Measurements from ENCODE around the gene METTL14. TPM values are rescaled to one million over a fixed set of nuclear protein-coding genes. Genes with fewer than 3 reads are reported as not detected.

The METTL14 gene
- polyA plus RNA-seq, 3 donors = 6.6 to 19.2 (median 8.2) TPM

GRCh38 chr4:118680808-118681207 is 4.4 kb upstream of the METTL14 start:
- Histone ChIP-seq H3K4me2 (replicated peaks; ENCODE audit: extremely low read depth, low read length, poor library complexity, severe bottlenecking) (no peak overlapping the region), H3K36me3 (replicated peaks in 1 of 2; ENCODE audit: control insufficient read depth in 1 of 2, insufficient read depth in 2 of 2, low read length in 2 of 2) (no peaks in the 10 kb centered on the region), H3K9ac (ENCODE audit: insufficient read depth, low read length, poor library complexity, severe bottlenecking) (no peak overlapping the region), H2AFZ (ENCODE audit: insufficient read depth, low read depth, low read length, poor library complexity, severe bottlenecking) (no peak overlapping the region), H3K4me3 (replicated peaks in 1 of 3; ENCODE audit: low read depth in 2 of 3, low read length in 3 of 3) (no peak overlapping the region), H3K79me2 (ENCODE audit: insufficient read depth, low read length) (peaks cover 6% of the 10 kb centered on the region), H3K27me3 (ENCODE audit: control insufficient read depth in 2 of 2, insufficient read depth in 2 of 2, low read length in 2 of 2) (no peaks in the 10 kb centered on the region), H3K4me1 (ENCODE audit: control insufficient read depth in 1 of 2, insufficient read depth in 2 of 2, low read length in 2 of 2) (peaks cover 3% of the 10 kb centered on the region in 2 donors), H3K9me3 (replicated peaks in 1 of 2; ENCODE audit: control insufficient read depth in 1 of 2, insufficient read depth in 1 of 2, low read length in 2 of 2) (no peaks in the 10 kb centered on the region), H3K27ac (ENCODE audit: low read depth in 1 of 2, low read length in 2 of 2) (no peak overlapping the region), H4K20me1 (ENCODE audit: insufficient read depth, low read length) (no peaks in the 10 kb centered on the region)
- Mint-ChIP-seq H3K36me3 (no peaks in the 10 kb centered on the region), H3K27ac (no peak overlapping the region), H3K9me3 (peaks cover 0 to 2% (median 0%) of the 10 kb centered on the region in 7 donors), H3K4me1 (peaks cover 3% of the 10 kb centered on the region), H3K4me3 (no peak overlapping the region), H3K27me3 (ENCODE audit: low read depth in 3 of 3) (peaks cover 4 to 10% (median 7%) of the 10 kb centered on the region in 3 donors)
- TF ChIP-seq CTCF (IDR thresholded peaks at IDR 0.05) = peak; percentile 6
- WGBS (ENCODE audit: insufficient coverage) = no CpG with 5 or more reads among the region's 1 CpG
- intact Hi-C loops (cut with micrococcal nuclease) = no loop called here
- DNase-seq = no peak

DNA sequence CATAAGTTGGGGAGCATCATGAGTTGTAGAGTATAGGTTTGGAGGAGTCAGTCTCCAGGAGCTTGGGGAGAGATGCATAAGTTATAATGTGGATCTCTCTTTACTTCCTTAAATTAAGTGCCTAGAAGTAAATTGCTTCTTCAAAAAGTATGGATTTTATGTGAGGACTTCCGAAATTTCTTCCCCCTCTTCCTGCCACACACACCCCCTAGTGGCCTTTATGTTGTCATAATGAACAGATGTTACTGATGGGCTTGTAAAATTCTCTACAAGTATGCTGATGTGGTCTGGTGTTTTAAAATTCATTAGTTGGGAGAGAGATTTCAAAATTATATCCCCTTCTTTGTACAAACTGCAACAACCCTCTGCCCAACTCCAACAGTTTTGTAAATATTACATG is 2.3 kb upstream of the METTL14 start:
- WGBS (ENCODE audit: insufficient coverage) = no CpG with 5 or more reads among the region's 1 CpG
- H3K4me2 ChIP-seq (replicated peaks; ENCODE audit: extremely low read depth, low read length, poor library complexity, severe bottlenecking) = no peak overlapping the region
- peak overlapping the region; percentile 54 for H2AFZ ChIP-seq (ENCODE audit: insufficient read depth, low read depth, low read length, poor library complexity, severe bottlenecking)

More for the DNA sequence above, 2.3 kb upstream of the METTL14 start:
- peaks cover 0 to 2% (median 0%) of the 10 kb centered on the region in 7 donors for H3K9me3 Mint-ChIP-seq
- H3K9me3 ChIP-seq (replicated peaks in 1 of 2; ENCODE audit: control insufficient read depth in 1 of 2, insufficient read depth in 1 of 2, low read length in 2 of 2) = no peaks in the 10 kb centered on the region
- H3K27me3 ChIP-seq (ENCODE audit: control insufficient read depth in 2 of 2, insufficient read depth in 2 of 2, low read length in 2 of 2) = no peaks in the 10 kb centered on the region
- peak; percentile 63 for TF ChIP-seq CTCF (IDR thresholded peaks at IDR 0.05)
- peaks cover 4 to 8% (median 6%) of the 10 kb centered on the region in 3 donors for H3K27me3 Mint-ChIP-seq (ENCODE audit: low read depth in 3 of 3)
- peaks cover 5% of the 10 kb centered on the region for H4K20me1 ChIP-seq (ENCODE audit: insufficient read depth, low read length)
- H3K4me1 Mint-ChIP-seq = peaks cover 13% of the 10 kb centered on the region
- no peak overlapping the region for H3K27ac Mint-ChIP-seq
- no peak overlapping the region for H3K27ac ChIP-seq (ENCODE audit: low read depth in 1 of 2, low read length in 2 of 2)
- H3K79me2 ChIP-seq (ENCODE audit: insufficient read depth, low read length) = peaks cover 27% of the 10 kb centered on the region
- H3K36me3 ChIP-seq (replicated peaks in 1 of 2; ENCODE audit: control insufficient read depth in 1 of 2, insufficient read depth in 2 of 2, low read length in 2 of 2) = peaks cover 1 to 6% of the 10 kb centered on the region in 2 donors
- H3K4me3 Mint-ChIP-seq = no peak overlapping the region
- intact Hi-C loops (cut with micrococcal nuclease) = no loop called here
- peak in 2 of 3 donors; percentile 14 to 30 for DNase-seq
- no peak overlapping the region for H3K9ac ChIP-seq (ENCODE audit: insufficient read depth, low read length, poor library complexity, severe bottlenecking)
- peaks cover 5% of the 10 kb centered on the region in 2 donors for H3K36me3 Mint-ChIP-seq
- H3K4me3 ChIP-seq (replicated peaks in 1 of 3; ENCODE audit: low read depth in 2 of 3, low read length in 3 of 3) = no peak overlapping the region
- peaks cover 10 to 11% of the 10 kb centered on the region in 2 donors for H3K4me1 ChIP-seq (ENCODE audit: control insufficient read depth in 1 of 2, insufficient read depth in 2 of 2, low read length in 2 of 2)
